IMR-90 (cell line): ENCODE measurements around the gene CACNG5. TPM values are rescaled to one million over a fixed set of nuclear protein-coding genes. Genes with fewer than 3 reads are reported as not detected.

Experiments
- ATAC-seq: fragments of 200-7000 bp; cut with Tn5 transposase; 2 replicates; pipeline ENCODE4 v1.9.1; 2020; ENCODE audit warnings: low read depth, mild to moderate bottlenecking, moderate library complexity
- BruUV-seq: library from RNA; stranded (reverse); fragments of 400-500 nt; replicated peaks from 2 replicates; lab custom pipeline; 2021; lab: Mats Ljungman, UMichigan
- CTCF ChIA-PET: fragments of 300-600 bp; formaldehyde crosslinking; extraction: SDS; loops from one replicate; lab custom pipeline; 2021; ENCODE audit warnings: antibody characterized with exemption; lab: Yijun Ruan, JAX
- POLR2A ChIA-PET: fragments of 300-600 bp; sonication (Branson Sonifier 250); formaldehyde crosslinking; loops from one replicate; lab custom pipeline; 2022; ENCODE audit warnings: antibody characterized with exemption; ENCODE audit not compliant: unreplicated experiment; lab: Charles Lee
- DNase-seq: peaks from one replicate; pipeline ENCODE4 v3.0.0; 2013
- H2AFZ ChIP-seq: replicated peaks from 2 replicates; pipeline ENCODE3; 2013; ENCODE audit warnings: low read length, mild to moderate bottlenecking; ENCODE audit not compliant: poor library complexity
- H2AK5ac ChIP-seq: 2 replicates; pipeline ENCODE4 v1.6.1; 2013; ENCODE audit warnings: low read depth, low read length, inconsistent platforms
- H2AK9ac ChIP-seq: replicated peaks from 2 replicates; pipeline ENCODE3; 2013; ENCODE audit warnings: mild to moderate bottlenecking, low read depth, low read length, moderate library complexity; ENCODE audit not compliant: poor library complexity
- H2BK120ac ChIP-seq: 2 replicates; pipeline ENCODE4 v1.6.1; 2013; ENCODE audit warnings: low read depth, low read length, inconsistent platforms
- H2BK15ac ChIP-seq: 3 replicates; pipeline ENCODE4 v1.6.1; 2013; ENCODE audit warnings: low read depth, low read length, inconsistent platforms
- H2BK20ac ChIP-seq: 2 replicates; pipeline ENCODE4 v1.6.1; 2013; ENCODE audit warnings: low read depth, mild to moderate bottlenecking, inconsistent platforms, low read length, moderate library complexity
- H2BK5ac ChIP-seq: 2 replicates; pipeline ENCODE4 v1.6.1; 2013; ENCODE audit warnings: mild to moderate bottlenecking, low read depth, low read length, inconsistent platforms; ENCODE audit not compliant: poor library complexity, severe bottlenecking
- H3K14ac ChIP-seq: replicated peaks from 2 replicates; pipeline ENCODE4 v1.6.1; 2013; ENCODE audit warnings: low read depth, low read length, inconsistent platforms
- H3K18ac ChIP-seq: 2 replicates; pipeline ENCODE4 v1.6.1; 2013; ENCODE audit warnings: low read depth, low read length, control low read depth
- H3K23ac ChIP-seq: 2 replicates; pipeline ENCODE4 v1.6.1; 2013; ENCODE audit warnings: low read depth, low read length, inconsistent platforms
- H3K27ac ChIP-seq: 2 replicates; pipeline ENCODE4 v1.5.1; 2013; ENCODE audit warnings: mild to moderate bottlenecking, control low read depth, low read length; ENCODE audit not compliant: insufficient read depth
- H3K27me3 ChIP-seq: 2 replicates; pipeline ENCODE4 v1.6.1; 2013; ENCODE audit warnings: low read length; ENCODE audit not compliant: control insufficient read depth, insufficient read depth
- H3K36me3 ChIP-seq: 2 replicates; pipeline ENCODE4 v1.6.1; 2013; ENCODE audit warnings: low read length, mixed read lengths; ENCODE audit not compliant: control insufficient read depth, insufficient read depth
- H3K4ac ChIP-seq: 2 replicates; pipeline ENCODE4 v1.6.1; 2013; ENCODE audit warnings: low read depth, low read length, inconsistent platforms
- H3K4me1 ChIP-seq: 2 replicates; pipeline ENCODE4 v1.6.1; 2013; ENCODE audit warnings: low read length, mixed read lengths; ENCODE audit not compliant: control insufficient read depth, insufficient read depth
- H3K4me2 ChIP-seq: 2 replicates; pipeline ENCODE4 v1.6.1; 2013; ENCODE audit warnings: low read depth, mild to moderate bottlenecking, control low read depth, low read length, moderate library complexity
- H3K4me3 ChIP-seq: 2 replicates; pipeline ENCODE4 v1.5.1; 2013; ENCODE audit warnings: low read depth, mild to moderate bottlenecking, control low read depth, low read length, moderate library complexity; ENCODE audit not compliant: insufficient read depth
- H3K56ac ChIP-seq: 2 replicates; pipeline ENCODE4 v1.6.1; 2013; ENCODE audit warnings: low read length, inconsistent platforms; ENCODE audit not compliant: insufficient read depth; ENCODE audit errors: extremely low read depth
- H3K79me1 ChIP-seq, 2 experiments: 2 replicates each; pipeline ENCODE4 v1.6.1; 2013; ENCODE audit warnings: low read length in 2 of 2, inconsistent platforms in 1 of 2, low read depth in 1 of 2
- H3K9ac ChIP-seq: 2 replicates; pipeline ENCODE4 v1.6.1; 2013; ENCODE audit warnings: low read depth, low read length, control low read depth
- H3K9me1 ChIP-seq: 2 replicates; pipeline ENCODE4 v1.6.1; 2013; ENCODE audit warnings: low read length, inconsistent platforms; ENCODE audit not compliant: insufficient read depth
- H3K9me3 ChIP-seq: 2 replicates; pipeline ENCODE4 v1.6.1; 2013; ENCODE audit warnings: low read length; ENCODE audit not compliant: control insufficient read depth, insufficient read depth
- H4K20me1 ChIP-seq: 2 replicates; pipeline ENCODE4 v1.6.1; 2013; ENCODE audit warnings: low read length, inconsistent platforms; ENCODE audit not compliant: insufficient read depth
- H4K5ac ChIP-seq: 2 replicates; pipeline ENCODE4 v1.6.1; 2013; ENCODE audit warnings: mild to moderate bottlenecking, low read depth, low read length, control low read depth
- H4K8ac ChIP-seq, 2 experiments: 2 replicates each; pipeline ENCODE4 v1.6.1; 2013; ENCODE audit warnings: low read depth in 2 of 2, low read length in 2 of 2, control low read depth in 1 of 2, inconsistent platforms in 1 of 2
- H4K91ac ChIP-seq: 2 replicates; pipeline ENCODE4 v1.6.1; 2013; ENCODE audit warnings: low read depth, low read length, inconsistent platforms; ENCODE audit not compliant: insufficient read depth
- FOS ChIP-seq: fragments of 150-350 bp; IDR thresholded peaks from 2 replicates; pipeline ENCODE4 v1.6.1; 2016; ENCODE audit warnings: low read depth, low read length
- NFE2L2 ChIP-seq: fragments of 150-350 bp; IDR thresholded peaks from 2 replicates; pipeline ENCODE4 v1.6.1; 2016; ENCODE audit warnings: low read depth, mild to moderate bottlenecking, low read length
- POLR2A ChIP-seq: IDR thresholded peaks from 2 replicates; pipeline ENCODE4 v1.6.1; 2012; ENCODE audit warnings: mild to moderate bottlenecking, low read depth, low read length
- RAD21 ChIP-seq: IDR thresholded peaks from 2 replicates; pipeline ENCODE4 v1.6.1; 2012; ENCODE audit warnings: low read length, improper control_type of control experiment
- RCOR1 ChIP-seq: IDR thresholded peaks from 2 replicates; pipeline ENCODE4 v1.6.1; 2012; ENCODE audit warnings: mild to moderate bottlenecking, low read length, improper control_type of control experiment; ENCODE audit not compliant: insufficient replicate concordance
- USF2 ChIP-seq: fragments of 150-350 bp; IDR thresholded peaks from 2 replicates; pipeline ENCODE4 v1.6.1; 2017; ENCODE audit warnings: mild to moderate bottlenecking, antibody characterized with exemption, low read length, low read depth
- WGBS, 2 experiments: methylation state at CpG; one replicate each; pipeline versions ENCODE4 v1.1.5 to v1.1.7; 2013; ENCODE audit warnings: missing lambda C conversion rate in 2 of 2; ENCODE audit not compliant: insufficient read length in 1 of 2; ENCODE audit errors: extremely low coverage in 2 of 2; 5-methylcytosine and 5-hydroxymethylcytosine counted together
- dilution Hi-C: fragments of 300-500 bp; cut with HindIII; formaldehyde crosslinking; loops from one replicate; pipeline ENCODE4 v1.14.3; 2018; ENCODE audit warnings: low sequenced_read_pairs; ENCODE audit not compliant: unreplicated experiment
- in situ Hi-C: fragments of 300-500 bp; cut with MboI; formaldehyde crosslinking; loops from 3 replicates; pipeline ENCODE4 v1.14.3; 2019; ENCODE audit warnings: low sequenced_read_pairs, inconsistent platforms, mixed read lengths
- intact Hi-C: fragments of 100-400 bp; cut with micrococcal nuclease; formaldehyde crosslinking; loops from 2 replicates; pipeline ENCODE4 v1.10.0; 2022
- polyA plus RNA-seq, 3 experiments: library from polyadenylated mRNA; depleted of rRNA; stranded (reverse); fragments of >200 nt; gene quantifications; 2 replicates each; pipeline ENCODE4 v1.2.3, GENCODE V29; 2012; ENCODE audit warnings: low replicate concordance in 1 of 3
- total RNA-seq: library from RNA; depleted of rRNA; stranded (reverse); fragments of >200 nt; gene quantifications from 2 replicates; pipeline ENCODE4 v1.2.3, GENCODE V29; 2012
- TF ChIP-seq, protein P1 (sequence below): conservative IDR thresholded peaks from 2 replicates; pipeline ENCODE4 v1.5.1; 2012; ENCODE audit warnings: mild to moderate bottlenecking, low read depth, low read length, improper control_type of control experiment
- TF ChIP-seq, protein P2 (sequence below): fragments of 150-350 bp; IDR thresholded peaks from 2 replicates; pipeline ENCODE4 v1.6.1; 2016; ENCODE audit warnings: low read depth, mild to moderate bottlenecking, low read length, moderate library complexity, borderline replicate concordance

The CACNG5 gene
- total and polyA plus RNA-seq, 2 of the 4 experiments (the other 2 are of a cell fraction), result not detected

DNA sequence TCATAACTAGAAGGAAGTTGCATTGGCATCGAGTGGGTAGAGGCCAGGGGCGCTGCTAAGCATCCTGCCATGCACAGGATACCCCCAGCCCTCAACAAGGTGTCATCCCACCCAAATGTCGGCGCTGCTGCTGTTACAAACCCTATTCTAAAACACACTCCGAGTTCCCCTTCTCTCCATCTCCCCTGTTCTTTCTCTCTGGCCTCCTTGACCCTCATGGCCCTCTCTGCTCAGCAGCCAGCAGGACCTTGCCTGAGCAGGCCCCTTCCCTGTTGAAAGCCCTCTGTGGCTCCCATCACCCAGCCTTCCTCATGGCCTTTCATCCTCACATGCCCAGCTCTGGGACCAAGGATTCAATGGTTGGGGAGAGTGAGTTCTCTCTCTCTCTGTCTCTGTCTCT lies 22.3 kb upstream of the CACNG5 start:
- Histone ChIP-seq H3K9me1 (no peaks in the 10 kb centered on the region), H4K8ac (no peak overlapping the region), H2BK20ac (no peak overlapping the region), H3K27me3 (no peaks in the 10 kb centered on the region), H3K79me1 (no peaks in the 10 kb centered on the region), H2AK9ac (no peak overlapping the region), H3K9me3 (peaks cover under 1% of the 10 kb centered on the region; the same call in 1 of the 2 replicates), H2AFZ (no peak overlapping the region), H3K23ac (no peak overlapping the region), H4K91ac (no peak overlapping the region), H3K4me3 (no peak overlapping the region), H3K4me1 (no peaks in the 10 kb centered on the region), H4K20me1 (no peaks in the 10 kb centered on the region; the same call in 1 of the 2 replicates), H4K5ac (no peak overlapping the region), H3K4me2 (no peak overlapping the region), H3K18ac (no peak overlapping the region), H2BK120ac (no peak overlapping the region), H3K9ac (no peak overlapping the region), H3K27ac (no peak overlapping the region), H2BK15ac (no peak overlapping the region), H3K14ac (no peak overlapping the region), H3K56ac (no peak overlapping the region), H2BK5ac (no peak overlapping the region), H3K36me3 (no peaks in the 10 kb centered on the region), H2AK5ac (no peak overlapping the region), H3K4ac (no peak overlapping the region)
- DNase-seq (no peak), ATAC-seq (no peak; the same call in 1 of the 2 replicates)
- no TSS peak for BruUV-seq
- in situ Hi-C loops, result no loop called here
- dilution Hi-C loops, result no loop called here
- TF ChIP-seq RCOR1, result no peak
- TF ChIP-seq, protein P1, sequence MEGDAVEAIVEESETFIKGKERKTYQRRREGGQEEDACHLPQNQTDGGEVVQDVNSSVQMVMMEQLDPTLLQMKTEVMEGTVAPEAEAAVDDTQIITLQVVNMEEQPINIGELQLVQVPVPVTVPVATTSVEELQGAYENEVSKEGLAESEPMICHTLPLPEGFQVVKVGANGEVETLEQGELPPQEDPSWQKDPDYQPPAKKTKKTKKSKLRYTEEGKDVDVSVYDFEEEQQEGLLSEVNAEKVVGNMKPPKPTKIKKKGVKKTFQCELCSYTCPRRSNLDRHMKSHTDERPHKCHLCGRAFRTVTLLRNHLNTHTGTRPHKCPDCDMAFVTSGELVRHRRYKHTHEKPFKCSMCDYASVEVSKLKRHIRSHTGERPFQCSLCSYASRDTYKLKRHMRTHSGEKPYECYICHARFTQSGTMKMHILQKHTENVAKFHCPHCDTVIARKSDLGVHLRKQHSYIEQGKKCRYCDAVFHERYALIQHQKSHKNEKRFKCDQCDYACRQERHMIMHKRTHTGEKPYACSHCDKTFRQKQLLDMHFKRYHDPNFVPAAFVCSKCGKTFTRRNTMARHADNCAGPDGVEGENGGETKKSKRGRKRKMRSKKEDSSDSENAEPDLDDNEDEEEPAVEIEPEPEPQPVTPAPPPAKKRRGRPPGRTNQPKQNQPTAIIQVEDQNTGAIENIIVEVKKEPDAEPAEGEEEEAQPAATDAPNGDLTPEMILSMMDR, result no peak
- TF ChIP-seq, protein P2, sequence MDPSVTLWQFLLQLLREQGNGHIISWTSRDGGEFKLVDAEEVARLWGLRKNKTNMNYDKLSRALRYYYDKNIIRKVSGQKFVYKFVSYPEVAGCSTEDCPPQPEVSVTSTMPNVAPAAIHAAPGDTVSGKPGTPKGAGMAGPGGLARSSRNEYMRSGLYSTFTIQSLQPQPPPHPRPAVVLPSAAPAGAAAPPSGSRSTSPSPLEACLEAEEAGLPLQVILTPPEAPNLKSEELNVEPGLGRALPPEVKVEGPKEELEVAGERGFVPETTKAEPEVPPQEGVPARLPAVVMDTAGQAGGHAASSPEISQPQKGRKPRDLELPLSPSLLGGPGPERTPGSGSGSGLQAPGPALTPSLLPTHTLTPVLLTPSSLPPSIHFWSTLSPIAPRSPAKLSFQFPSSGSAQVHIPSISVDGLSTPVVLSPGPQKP, result no peak
- no peak for TF ChIP-seq POLR2A
- TF ChIP-seq USF2, result no peak
- no peak for TF ChIP-seq FOS
- TF ChIP-seq NFE2L2, result no peak
- no peak for TF ChIP-seq RAD21
- POLR2A ChIA-PET, result no interaction called here
- WGBS, 2 experiments, result 100% methylated on average over 1 of the region's 5 CpGs; no CpG with 5 or more reads in 1 of the 2 experiments
- intact Hi-C loops, result no loop called here
- CTCF ChIA-PET, result no interaction called here
